SK-N-SH (cell line): ENCODE measurements around the gene CAPN3. TPM values are rescaled to one million over a fixed set of nuclear protein-coding genes. Genes with fewer than 3 reads are reported as not detected.

Experiments used
- CTCF ChIA-PET: fragments of 300-600, 350-600 bp; formaldehyde crosslinking; extraction: SDS; loops from one replicate; lab custom pipeline; 2021; lab: Yijun Ruan, JAX
- POLR2A ChIA-PET: fragments of 350-600 bp; sonication (Branson Sonifier 250); formaldehyde crosslinking; extraction: SDS; loops from one replicate; lab custom pipeline; 2020; ENCODE audit warnings: antibody characterized with exemption, inconsistent platforms; lab: Yijun Ruan, JAX
- DNase-seq: peaks from one replicate; pipeline ENCODE4 v3.0.0; 2012
- H2AFZ ChIP-seq: fragments of 200-600 bp; sonication (generic); 2 replicates; pipeline ENCODE4 v1.8.1; 2016; ENCODE audit warnings: antibody characterized with exemption, mild to moderate bottlenecking, low read depth
- H3F3A ChIP-seq: fragments of 200-600 bp; sonication (generic); replicated peaks from 2 replicates; pipeline ENCODE3; 2016; ENCODE audit warnings: antibody characterized with exemption, mild to moderate bottlenecking; ENCODE audit not compliant: insufficient read depth
- H3K27ac ChIP-seq, 2 experiments: fragments of 200-500 bp in 1 of 2; fragments of 200-600 bp in 1 of 2; sonication (Bioruptor generic) in 1 of 2; sonication (generic), shearing (Covaris generic) in 1 of 2; 2 replicates each; pipeline versions ENCODE4 v1.5.1 to v1.6.1; 2014 to 2016; ENCODE audit warnings: low read depth in 2 of 2, inconsistent platforms in 1 of 2, low read length in 1 of 2, mild to moderate bottlenecking in 1 of 2, mixed read lengths in 1 of 2
- H3K27me3 ChIP-seq: fragments of 200-600 bp; sonication (generic), shearing (Covaris generic); 2 replicates; pipeline ENCODE4 v1.6.1; 2016; ENCODE audit warnings: mixed run types; ENCODE audit not compliant: insufficient read depth
- H3K36me3 ChIP-seq, 2 experiments: fragments of 200-500 bp in 1 of 2; fragments of 200-600 bp in 1 of 2; sonication (Bioruptor generic) in 1 of 2; sonication (generic) in 1 of 2; replicated peaks in 1 of 2; 2 replicates each; pipeline versions ENCODE3 to v1.5.1; 2014 to 2016; ENCODE audit warnings: low read length in 1 of 2, mild to moderate bottlenecking in 1 of 2; ENCODE audit not compliant: insufficient read depth in 2 of 2, control insufficient read depth in 1 of 2
- H3K4me1 ChIP-seq, 2 experiments: fragments of 200-500 bp in 1 of 2; fragments of 200-600 bp in 1 of 2; sonication (Bioruptor generic) in 1 of 2; sonication (generic), shearing (Covaris generic) in 1 of 2; 2 replicates each; pipeline versions ENCODE4 v1.5.1 to v1.6.1; 2014 to 2016; ENCODE audit warnings: low read depth in 1 of 2, low read length in 1 of 2, mixed run types in 1 of 2; ENCODE audit not compliant: insufficient read depth in 2 of 2, control insufficient read depth in 1 of 2
- H3K4me2 ChIP-seq: fragments of 200-600 bp; sonication (generic), shearing (Covaris generic); 2 replicates; pipeline ENCODE4 v1.6.1; 2017; ENCODE audit warnings: mixed run types
- H3K4me3 ChIP-seq, 2 experiments: fragments of 200-500 bp in 1 of 2; fragments of 200-600 bp in 1 of 2; sonication (Bioruptor generic) in 1 of 2; sonication (generic), shearing (Covaris generic) in 1 of 2; 2 replicates each; pipeline versions ENCODE4 v1.5.1 to v1.8.1; 2014 to 2016; ENCODE audit warnings: low read depth in 2 of 2, inconsistent platforms in 1 of 2, low read length in 1 of 2, mild to moderate bottlenecking in 1 of 2, mixed read lengths in 1 of 2, moderate library complexity in 1 of 2
- H3K79me2 ChIP-seq: fragments of 200-600 bp; sonication (generic); 2 replicates; pipeline ENCODE4 v1.8.1; 2017; ENCODE audit warnings: mild to moderate bottlenecking; ENCODE audit not compliant: insufficient read depth
- H3K9ac ChIP-seq: fragments of 200-600 bp; sonication (generic); 2 replicates; pipeline ENCODE4 v1.6.1; 2017; ENCODE audit warnings: mixed run types
- H3K9me2 ChIP-seq: fragments of 200-600 bp; sonication (generic); 2 replicates; pipeline ENCODE4 v1.6.1; 2017; ENCODE audit warnings: mixed run types
- H3K9me3 ChIP-seq: fragments of 200-600 bp; sonication (generic); 2 replicates; pipeline ENCODE4 v1.6.1; 2017; ENCODE audit warnings: mixed run types, mild to moderate bottlenecking, moderate library complexity
- H4K20me1 ChIP-seq: fragments of 200-600 bp; sonication (generic); 2 replicates; pipeline ENCODE4 v1.6.1; 2017; ENCODE audit warnings: mild to moderate bottlenecking, mixed run types; ENCODE audit not compliant: insufficient read depth
- CTCF ChIP-seq: fragments of 200-600 bp; sonication (generic); IDR thresholded peaks from 2 replicates; pipeline ENCODE4 v1.6.1; 2017; ENCODE audit warnings: antibody characterized with exemption, mild to moderate bottlenecking, moderate library complexity
- JUND ChIP-seq: IDR thresholded peaks from 2 replicates; pipeline ENCODE4 v1.4.0; 2012
- MXI1 ChIP-seq: IDR thresholded peaks from 2 replicates; pipeline ENCODE4 v1.6.1; 2012; ENCODE audit warnings: mild to moderate bottlenecking, low read depth, low read length, improper control_type of control experiment
- PBX3 ChIP-seq: IDR thresholded peaks from 2 replicates; pipeline ENCODE4; 2012
- POLR2AphosphoS5 ChIP-seq: IDR thresholded peaks from 2 replicates; pipeline ENCODE4 v1.6.1; 2012; ENCODE audit warnings: low read depth, low read length
- RAD21 ChIP-seq: IDR thresholded peaks from 2 replicates; pipeline ENCODE4 v1.6.1; 2012; ENCODE audit warnings: mild to moderate bottlenecking, low read length
- REST ChIP-seq: IDR thresholded peaks from 2 replicates; pipeline ENCODE4 v1.6.1; 2012; ENCODE audit warnings: mild to moderate bottlenecking, low read depth, low read length, moderate library complexity
- RFX5 ChIP-seq: IDR thresholded peaks from 2 replicates; pipeline ENCODE4 v1.6.1; 2012; ENCODE audit warnings: mild to moderate bottlenecking, improper control_type of control experiment, low read length
- RXRA ChIP-seq: IDR thresholded peaks from 2 replicates; pipeline ENCODE4 v1.4.0; 2012; ENCODE audit warnings: low read depth, mild to moderate bottlenecking, borderline replicate concordance
- SIN3A ChIP-seq: IDR thresholded peaks from 2 replicates; pipeline ENCODE4 v1.6.1; 2012; ENCODE audit warnings: low read depth, mild to moderate bottlenecking, low read length, moderate library complexity, borderline replicate concordance
- SMC3 ChIP-seq: IDR thresholded peaks from 2 replicates; pipeline ENCODE4 v1.6.1; 2012; ENCODE audit warnings: low read depth, low read length, improper control_type of control experiment
- YY1 ChIP-seq: IDR thresholded peaks from 2 replicates; pipeline ENCODE4 v1.4.0; 2012; ENCODE audit warnings: low read depth, mild to moderate bottlenecking
- ZBTB33 ChIP-seq: IDR thresholded peaks from 2 replicates; pipeline ENCODE4 v1.4.0; 2012; ENCODE audit warnings: low read depth, borderline replicate concordance
- WGBS: methylation state at CpG from one replicate; pipeline ENCODE4 v1.1.6; 2017; ENCODE audit warnings: low lambda C conversion rate; 5-methylcytosine and 5-hydroxymethylcytosine counted together
- polyA plus RNA-seq, 3 experiments: library from polyadenylated mRNA; depleted of rRNA; stranded (reverse); fragments of >200 nt; gene quantifications; 2 replicates each; pipeline ENCODE4 v1.2.3, GENCODE V29; 2012

Gene CAPN3
- polyA plus RNA-seq, 1 of the 3 experiments (the other 2 are of a cell fraction): 1.8 TPM

- H3K4me3 ChIP-seq: no peak overlapping the region
- no peak overlapping the region for H3K4me2 ChIP-seq
- H3F3A ChIP-seq: no peaks in the 10 kb centered on the region
- H3K9me3 ChIP-seq: no peaks in the 10 kb centered on the region
- no peaks in the 10 kb centered on the region for H3K27me3 ChIP-seq
- no peaks in the 10 kb centered on the region for H4K20me1 ChIP-seq
- CTCF ChIA-PET: no interaction called here
- POLR2A ChIA-PET: no interaction called here
- H3K36me3 ChIP-seq: no peaks in the 10 kb centered on the region
- no peak overlapping the region for H3K9ac ChIP-seq
- DNase-seq: no peak
- no peaks in the 10 kb centered on the region for H3K79me2 ChIP-seq
- no peaks in the 10 kb centered on the region for H3K9me2 ChIP-seq
- TF ChIP-seq CTCF (no peak), JUND (no peak), REST (no peak), MXI1 (no peak), SIN3A (no peak)
- no peak overlapping the region for H2AFZ ChIP-seq
- H3K4me1 ChIP-seq: no peaks in the 10 kb centered on the region
- no peak overlapping the region for H3K27ac ChIP-seq
Measured at GRCh38 chr15:42363942-42364341, 4.6 kb downstream of the CAPN3 start.

- no peak for DNase-seq
- Histone ChIP-seq H3K4me2 (no peak overlapping the region), H3K27ac (no peak overlapping the region), H3K36me3 (no peaks in the 10 kb centered on the region), H3K9me3 (no peaks in the 10 kb centered on the region), H4K20me1 (no peaks in the 10 kb centered on the region), H3K4me1 (no peaks in the 10 kb centered on the region), H3K79me2 (no peaks in the 10 kb centered on the region), H3K9ac (no peak overlapping the region), H3K27me3 (no peaks in the 10 kb centered on the region), H3K9me2 (no peaks in the 10 kb centered on the region), H3K4me3 (no peak overlapping the region), H2AFZ (no peak overlapping the region), H3F3A (no peaks in the 10 kb centered on the region)
- POLR2A ChIA-PET: no interaction called here
- no peak for TF ChIP-seq RFX5
- no peak for TF ChIP-seq RXRA
- TF ChIP-seq PBX3: no peak
- TF ChIP-seq YY1: no peak
- no peak for TF ChIP-seq SMC3
- no peak for TF ChIP-seq RAD21
- TF ChIP-seq POLR2AphosphoS5: no peak
- TF ChIP-seq ZBTB33: no peak
- CTCF ChIA-PET: interaction anchor here (1.4 kb wide), 1 partner anchor 21 kb away, joined by 3 read pairs; no protein-coding TSS in a partner anchor
- WGBS: 0% methylated on average over 1 of the region's 1 CpG
Measured at GRCh38 chr15:42364529-42364928, 5.2 kb downstream of the CAPN3 start.
